ENCODE measurements around the gene EFEMP2.

DNA sequence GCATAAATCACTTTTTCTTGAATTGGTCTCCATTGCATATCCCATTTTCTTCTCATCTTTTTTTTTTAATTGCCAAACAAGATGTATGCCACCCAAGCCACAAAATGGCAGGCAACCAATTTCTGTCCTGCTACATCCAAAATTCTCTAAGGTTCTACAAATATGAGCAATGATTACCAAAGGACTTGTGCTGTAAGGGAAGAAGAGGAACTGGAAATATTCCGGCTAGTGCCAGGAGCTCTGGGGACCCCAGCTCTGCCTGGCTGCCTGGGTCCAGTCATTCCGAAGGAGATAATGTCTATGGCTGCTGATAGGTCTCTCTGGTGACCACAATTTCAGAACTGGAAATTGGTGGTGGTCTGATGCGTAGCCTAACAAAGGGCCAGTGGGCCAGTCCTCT lies 55.9 kb downstream of the EFEMP2 start:
- TF ChIP-seq EZH2 (IDR thresholded peaks at IDR 0.05; ENCODE audit: borderline replicate concordance, low read depth, low read length, severe bottlenecking): no peak
- TF ChIP-seq, protein P1, sequence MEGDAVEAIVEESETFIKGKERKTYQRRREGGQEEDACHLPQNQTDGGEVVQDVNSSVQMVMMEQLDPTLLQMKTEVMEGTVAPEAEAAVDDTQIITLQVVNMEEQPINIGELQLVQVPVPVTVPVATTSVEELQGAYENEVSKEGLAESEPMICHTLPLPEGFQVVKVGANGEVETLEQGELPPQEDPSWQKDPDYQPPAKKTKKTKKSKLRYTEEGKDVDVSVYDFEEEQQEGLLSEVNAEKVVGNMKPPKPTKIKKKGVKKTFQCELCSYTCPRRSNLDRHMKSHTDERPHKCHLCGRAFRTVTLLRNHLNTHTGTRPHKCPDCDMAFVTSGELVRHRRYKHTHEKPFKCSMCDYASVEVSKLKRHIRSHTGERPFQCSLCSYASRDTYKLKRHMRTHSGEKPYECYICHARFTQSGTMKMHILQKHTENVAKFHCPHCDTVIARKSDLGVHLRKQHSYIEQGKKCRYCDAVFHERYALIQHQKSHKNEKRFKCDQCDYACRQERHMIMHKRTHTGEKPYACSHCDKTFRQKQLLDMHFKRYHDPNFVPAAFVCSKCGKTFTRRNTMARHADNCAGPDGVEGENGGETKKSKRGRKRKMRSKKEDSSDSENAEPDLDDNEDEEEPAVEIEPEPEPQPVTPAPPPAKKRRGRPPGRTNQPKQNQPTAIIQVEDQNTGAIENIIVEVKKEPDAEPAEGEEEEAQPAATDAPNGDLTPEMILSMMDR (IDR thresholded peaks at IDR 0.05; ENCODE audit: extremely low read depth in 1 of 2, insufficient read depth in 1 of 2, low read depth in 1 of 2, low read length in 2 of 2): no peak
- TF ChIP-seq POLR2A (IDR thresholded peaks at IDR 0.05; ENCODE audit: low read depth, low read length): no peak
- TF ChIP-seq, protein P2, sequence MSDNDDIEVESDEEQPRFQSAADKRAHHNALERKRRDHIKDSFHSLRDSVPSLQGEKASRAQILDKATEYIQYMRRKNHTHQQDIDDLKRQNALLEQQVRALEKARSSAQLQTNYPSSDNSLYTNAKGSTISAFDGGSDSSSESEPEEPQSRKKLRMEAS (IDR thresholded peaks at IDR 0.05; ENCODE audit: insufficient read depth, insufficient read length): no peak
- no peak for TF ChIP-seq JUN (IDR thresholded peaks at IDR 0.05; ENCODE audit: borderline replicate concordance, insufficient read depth, insufficient read length, low read depth)
- TF ChIP-seq POLR2AphosphoS5 (IDR thresholded peaks at IDR 0.05; ENCODE audit: insufficient read depth, low read depth, low read length): no peak
- no peak for TF ChIP-seq GATA2 (IDR thresholded peaks at IDR 0.05; ENCODE audit: insufficient read depth, insufficient read length, low read depth, low read length)
